MM.1S (cell line): ENCODE measurements around the gene UGT1A7.

Experiments used
- DNase-seq: peaks from one replicate; pipeline ENCODE4 v3.0.0-alpha.2; 2015
- H2AFZ ChIP-seq: fragments of 300-600 bp; sonication (generic); 2 replicates; pipeline ENCODE4 v1.6.0; 2016; ENCODE audit warnings: antibody characterized with exemption, low read length
- H3F3A ChIP-seq: fragments of 300-600 bp; sonication (generic); 2 replicates; pipeline ENCODE4 v1.6.1; 2016; ENCODE audit warnings: mild to moderate bottlenecking, antibody characterized with exemption, low read length, moderate library complexity, mixed read lengths; ENCODE audit not compliant: insufficient read depth
- H3K27ac ChIP-seq: fragments of 300-600 bp; sonication (generic); 2 replicates; pipeline ENCODE4 v1.5.1; 2016; ENCODE audit warnings: mild to moderate bottlenecking, low read length
- H3K27me3 ChIP-seq: fragments of 300-600 bp; sonication (generic); replicated peaks from 2 replicates; pipeline ENCODE4 v1.6.0; 2016; ENCODE audit warnings: low read length; ENCODE audit not compliant: insufficient read depth
- H3K36me3 ChIP-seq: fragments of 300-600 bp; sonication (generic); replicated peaks from 2 replicates; pipeline ENCODE4 v1.6.1; 2016; ENCODE audit warnings: mild to moderate bottlenecking, low read length, mixed read lengths; ENCODE audit not compliant: insufficient read depth
- H3K4me1 ChIP-seq: fragments of 300-600 bp; sonication (generic); 2 replicates; pipeline ENCODE4 v1.6.1; 2016; ENCODE audit warnings: low read length, mixed read lengths
- H3K4me2 ChIP-seq: fragments of 300-600 bp; sonication (generic); 2 replicates; pipeline ENCODE4 v1.6.0; 2016; ENCODE audit warnings: low read depth, low read length
- H3K4me3 ChIP-seq: fragments of 300-600 bp; sonication (generic); 2 replicates; pipeline ENCODE4 v1.5.1; 2016; ENCODE audit warnings: low read length, mixed read lengths
- H3K79me2 ChIP-seq: fragments of 300-600 bp; sonication (generic); 2 replicates; pipeline ENCODE4 v1.6.1; 2016; ENCODE audit warnings: mixed run types, low read length, mixed read lengths
- H3K9ac ChIP-seq: fragments of 300-600 bp; sonication (generic); 2 replicates; pipeline ENCODE4 v1.6.1; 2016; ENCODE audit warnings: low read length, mixed read lengths
- H3K9me2 ChIP-seq: fragments of 300-600 bp; sonication (generic); replicated peaks from 2 replicates; pipeline ENCODE4 v1.6.1; 2016; ENCODE audit warnings: mild to moderate bottlenecking, low read length, mixed read lengths; ENCODE audit not compliant: insufficient read depth
- H3K9me3 ChIP-seq: fragments of 300-600 bp; sonication (generic); replicated peaks from 2 replicates; pipeline ENCODE4 v1.6.1; 2016; ENCODE audit warnings: mild to moderate bottlenecking, low read length, mixed read lengths; ENCODE audit not compliant: insufficient read depth
- H4K20me1 ChIP-seq: fragments of 300-600 bp; sonication (generic); 2 replicates; pipeline ENCODE4 v1.6.1; 2016; ENCODE audit warnings: mild to moderate bottlenecking, low read length, moderate library complexity, mixed read lengths; ENCODE audit not compliant: insufficient read depth
- EZH2 ChIP-seq: fragments of 300-600 bp; sonication (generic); optimal IDR thresholded peaks from 2 replicates; pipeline ENCODE3; 2017; ENCODE audit warnings: low read depth, mild to moderate bottlenecking, antibody characterized with exemption, low read length, mixed read lengths
- EZH2phosphoT487 ChIP-seq: fragments of 300-600 bp; sonication (generic); IDR thresholded peaks from 2 replicates; pipeline ENCODE4 v1.6.1; 2018; ENCODE audit warnings: antibody characterized with exemption, low read length
- TF ChIP-seq, protein P1 (sequence below): fragments of 300-600 bp; sonication (generic); IDR thresholded peaks from 2 replicates; pipeline ENCODE4 v1.5.1; 2016; ENCODE audit warnings: antibody characterized with exemption, low read length, mixed read lengths

UGT1A7 gene

DNA sequence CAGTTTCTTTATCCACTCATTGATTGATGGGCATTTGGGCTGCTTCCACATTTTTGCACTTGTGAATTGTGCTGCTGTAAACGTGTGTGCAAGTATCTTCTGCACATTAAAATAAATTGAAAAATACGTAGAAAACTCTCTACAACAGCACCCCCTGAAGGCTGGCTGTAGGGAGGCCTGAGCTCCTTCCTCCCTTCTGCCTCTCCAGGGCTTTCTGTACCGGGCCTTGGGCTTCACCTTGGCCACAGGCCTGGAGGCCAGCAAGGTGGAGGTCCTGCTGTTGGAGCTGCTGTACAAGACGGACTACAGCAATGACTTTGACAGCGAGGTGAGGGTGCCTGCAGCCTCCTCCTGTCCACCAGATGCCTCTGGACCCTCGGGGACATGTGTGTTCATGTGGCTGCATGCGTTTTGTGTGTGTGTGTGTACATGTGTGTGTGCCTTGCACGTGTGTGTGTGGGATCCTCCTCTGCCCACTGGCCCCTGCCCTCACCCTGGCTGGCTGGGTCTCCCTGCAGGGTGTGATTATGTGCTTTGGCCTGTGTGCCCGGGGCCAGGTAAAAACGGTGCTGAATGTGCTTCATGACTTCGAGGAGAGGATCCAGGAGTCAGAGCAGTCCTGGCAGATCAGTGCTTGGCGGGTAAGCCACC, 125.6 kb downstream of the UGT1A7 start:
- Histone ChIP-seq H3K9ac (no peak overlapping the region), H3F3A (no peaks in the 10 kb centered on the region), H3K4me2 (no peak overlapping the region), H3K9me2 (no peaks in the 10 kb centered on the region), H3K27me3 (no peaks in the 10 kb centered on the region), H3K4me3 (no peak overlapping the region), H3K9me3 (no peaks in the 10 kb centered on the region), H3K4me1 (no peaks in the 10 kb centered on the region), H2AFZ (no peak overlapping the region), H4K20me1 (no peaks in the 10 kb centered on the region), H3K79me2 (no peaks in the 10 kb centered on the region), H3K27ac (no peak overlapping the region), H3K36me3 (no peaks in the 10 kb centered on the region)
- DNase-seq, result no peak
- TF ChIP-seq, protein P1, sequence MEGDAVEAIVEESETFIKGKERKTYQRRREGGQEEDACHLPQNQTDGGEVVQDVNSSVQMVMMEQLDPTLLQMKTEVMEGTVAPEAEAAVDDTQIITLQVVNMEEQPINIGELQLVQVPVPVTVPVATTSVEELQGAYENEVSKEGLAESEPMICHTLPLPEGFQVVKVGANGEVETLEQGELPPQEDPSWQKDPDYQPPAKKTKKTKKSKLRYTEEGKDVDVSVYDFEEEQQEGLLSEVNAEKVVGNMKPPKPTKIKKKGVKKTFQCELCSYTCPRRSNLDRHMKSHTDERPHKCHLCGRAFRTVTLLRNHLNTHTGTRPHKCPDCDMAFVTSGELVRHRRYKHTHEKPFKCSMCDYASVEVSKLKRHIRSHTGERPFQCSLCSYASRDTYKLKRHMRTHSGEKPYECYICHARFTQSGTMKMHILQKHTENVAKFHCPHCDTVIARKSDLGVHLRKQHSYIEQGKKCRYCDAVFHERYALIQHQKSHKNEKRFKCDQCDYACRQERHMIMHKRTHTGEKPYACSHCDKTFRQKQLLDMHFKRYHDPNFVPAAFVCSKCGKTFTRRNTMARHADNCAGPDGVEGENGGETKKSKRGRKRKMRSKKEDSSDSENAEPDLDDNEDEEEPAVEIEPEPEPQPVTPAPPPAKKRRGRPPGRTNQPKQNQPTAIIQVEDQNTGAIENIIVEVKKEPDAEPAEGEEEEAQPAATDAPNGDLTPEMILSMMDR, result no peak
- no peak for TF ChIP-seq EZH2
- no peak for TF ChIP-seq EZH2phosphoT487

DNA sequence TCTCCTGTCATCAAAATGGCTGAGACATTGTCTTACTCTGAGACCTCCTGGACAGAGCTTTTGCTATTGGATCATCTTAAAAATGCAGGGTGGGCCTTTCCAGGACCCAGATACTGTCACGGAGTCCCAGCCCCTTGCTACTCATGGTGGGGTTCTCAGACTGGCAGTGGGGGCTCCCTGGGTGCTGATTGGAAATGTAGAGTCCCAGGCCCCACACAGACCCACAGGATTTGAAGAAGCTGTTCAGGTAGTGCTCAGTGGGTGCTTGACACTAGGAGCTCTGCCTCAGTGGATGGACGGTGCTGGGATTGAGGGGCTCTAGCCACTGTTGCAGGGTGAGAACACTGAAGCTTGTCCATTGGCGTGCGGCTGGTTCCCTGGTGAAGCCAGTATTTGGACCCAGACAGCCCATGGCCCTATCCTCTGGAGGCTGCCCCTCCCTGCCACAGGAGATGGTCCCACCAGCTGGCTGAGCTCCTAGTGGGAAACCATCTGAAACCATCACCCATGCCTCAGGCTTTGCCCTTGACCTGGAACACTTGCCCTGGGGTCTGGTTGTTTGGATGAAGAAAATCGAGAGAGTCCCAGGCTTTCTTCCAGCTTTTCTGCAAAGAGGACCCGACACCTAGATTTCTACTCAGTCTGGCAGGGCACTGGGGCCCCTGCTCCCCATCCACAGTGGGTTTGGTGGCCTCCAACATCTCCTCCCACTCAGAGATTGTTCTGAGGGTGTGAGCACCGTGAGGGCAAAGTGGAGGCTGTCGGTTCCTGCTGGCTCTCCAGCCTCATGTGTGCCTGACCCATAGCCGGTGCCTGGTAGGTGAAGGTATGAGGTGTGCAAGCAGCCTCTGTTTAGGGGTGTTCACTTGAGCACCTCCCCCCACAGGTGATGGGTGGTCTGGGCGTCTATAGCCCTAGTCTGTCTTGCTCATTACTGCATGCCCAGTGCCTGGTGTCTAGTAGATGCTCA, 126.5 kb downstream of the UGT1A7 start:
- no peaks in the 10 kb centered on the region for H3F3A ChIP-seq
- H4K20me1 ChIP-seq, result no peaks in the 10 kb centered on the region
- H3K36me3 ChIP-seq, result no peaks in the 10 kb centered on the region
- TF ChIP-seq EZH2phosphoT487 (no peak), EZH2 (no peak)
- TF ChIP-seq, protein P1, result no peak
- no peak for DNase-seq
- no peaks in the 10 kb centered on the region for H3K4me1 ChIP-seq
- no peaks in the 10 kb centered on the region for H3K9me2 ChIP-seq
- H2AFZ ChIP-seq, result no peak overlapping the region
- no peak overlapping the region for H3K4me3 ChIP-seq
- no peak overlapping the region for H3K27ac ChIP-seq
- H3K4me2 ChIP-seq, result no peak overlapping the region
- H3K9me3 ChIP-seq, result no peaks in the 10 kb centered on the region
- no peaks in the 10 kb centered on the region for H3K27me3 ChIP-seq
- H3K9ac ChIP-seq, result no peak overlapping the region
- no peaks in the 10 kb centered on the region for H3K79me2 ChIP-seq

DNA sequence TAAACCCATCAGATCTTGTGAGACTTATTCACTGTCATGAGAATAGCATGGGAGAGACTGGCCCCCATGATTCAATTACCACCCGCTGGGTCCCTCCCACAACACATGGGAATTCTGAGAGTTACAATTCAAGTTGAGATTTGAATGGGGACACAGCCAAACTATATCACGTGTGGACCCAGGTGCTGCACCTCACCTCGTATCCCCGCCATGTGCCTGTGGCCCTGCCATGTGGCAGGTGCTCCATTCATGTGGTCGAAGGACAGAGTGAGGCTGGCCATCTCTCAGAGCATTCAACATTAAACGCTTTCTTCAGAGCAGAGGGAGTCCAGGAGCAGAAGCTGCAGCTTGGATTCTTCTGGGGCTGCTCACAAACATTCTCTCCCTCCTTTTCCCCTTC, 128.7 kb downstream of the UGT1A7 start:
- H3K4me3 ChIP-seq, result no peak overlapping the region
- no peak overlapping the region for H2AFZ ChIP-seq
- H4K20me1 ChIP-seq, result no peaks in the 10 kb centered on the region
- H3K27me3 ChIP-seq, result no peaks in the 10 kb centered on the region
- no peaks in the 10 kb centered on the region for H3K36me3 ChIP-seq
- H3K9me2 ChIP-seq, result no peaks in the 10 kb centered on the region
- H3K4me2 ChIP-seq, result no peak overlapping the region
- no peak for TF ChIP-seq EZH2phosphoT487
- TF ChIP-seq, protein P1, result no peak
- H3K9ac ChIP-seq, result no peak overlapping the region
- H3F3A ChIP-seq, result no peaks in the 10 kb centered on the region
- H3K9me3 ChIP-seq, result no peaks in the 10 kb centered on the region
- no peaks in the 10 kb centered on the region for H3K4me1 ChIP-seq
- no peak overlapping the region for H3K27ac ChIP-seq
- no peak for DNase-seq
- no peaks in the 10 kb centered on the region for H3K79me2 ChIP-seq
